AG04450 (cell line): ENCODE results near the gene CES2. TPM values are rescaled to one million over a fixed set of nuclear protein-coding genes. Genes with fewer than 3 reads are reported as not detected.
A peak's percentile ranks its signal among the peaks of the same experiment; 100 is the strongest.

Experiments
- CTCF ChIA-PET: fragments of 300-600, 350-600 bp; formaldehyde crosslinking; extraction: SDS; loops from one replicate; lab custom pipeline; 2022; ENCODE audit warnings: antibody characterized with exemption, inconsistent platforms; lab: Charles Lee
- POLR2A ChIA-PET: fragments of 350-600 bp; formaldehyde crosslinking; extraction: SDS; loops from one replicate; lab custom pipeline; 2021; ENCODE audit warnings: antibody characterized with exemption, inconsistent platforms; lab: Yijun Ruan, JAX
- DNase-seq: peaks from one replicate; pipeline ENCODE4 v3.0.0-alpha.2; 2011; ENCODE audit warnings: low read depth, low spot score
- H3K27ac ChIP-seq: one replicate; pipeline ENCODE4 v1.5.1; 2012; ENCODE audit warnings: low read depth, low read length, control low read depth
- H3K27me3 ChIP-seq: one replicate; pipeline ENCODE4 v1.6.0; 2012; ENCODE audit warnings: low read length; ENCODE audit not compliant: control insufficient read depth, insufficient read depth
- H3K4me3 ChIP-seq: 2 replicates; pipeline ENCODE4 v1.5.1; 2011; ENCODE audit warnings: mild to moderate bottlenecking, low read depth, low read length, control low read depth
- H3K9me3 ChIP-seq: 2 replicates; pipeline ENCODE4 v1.5.1; 2012; ENCODE audit warnings: low read length; ENCODE audit not compliant: control insufficient read depth, insufficient read depth
- polyA minus RNA-seq: library from RNA; depleted of rRNA, polyadenylated mRNA; stranded (reverse); fragments of >200 nt; gene quantifications from 2 replicates; pipeline ENCODE4 v1.2.3, GENCODE V29; 2011; rRNA and poly(A)+ RNA removed
- polyA plus RNA-seq: library from polyadenylated mRNA; depleted of rRNA; stranded (reverse); fragments of >200 nt; gene quantifications from 2 replicates; pipeline ENCODE4 v1.2.3, GENCODE V29; 2011; rRNA removed
- TF ChIP-seq, protein P1 (sequence below): IDR thresholded peaks from 2 replicates; pipeline ENCODE4 v1.5.1; 2011; ENCODE audit warnings: low read depth, low read length, control low read depth, inconsistent platforms

Gene CES2, protein sequence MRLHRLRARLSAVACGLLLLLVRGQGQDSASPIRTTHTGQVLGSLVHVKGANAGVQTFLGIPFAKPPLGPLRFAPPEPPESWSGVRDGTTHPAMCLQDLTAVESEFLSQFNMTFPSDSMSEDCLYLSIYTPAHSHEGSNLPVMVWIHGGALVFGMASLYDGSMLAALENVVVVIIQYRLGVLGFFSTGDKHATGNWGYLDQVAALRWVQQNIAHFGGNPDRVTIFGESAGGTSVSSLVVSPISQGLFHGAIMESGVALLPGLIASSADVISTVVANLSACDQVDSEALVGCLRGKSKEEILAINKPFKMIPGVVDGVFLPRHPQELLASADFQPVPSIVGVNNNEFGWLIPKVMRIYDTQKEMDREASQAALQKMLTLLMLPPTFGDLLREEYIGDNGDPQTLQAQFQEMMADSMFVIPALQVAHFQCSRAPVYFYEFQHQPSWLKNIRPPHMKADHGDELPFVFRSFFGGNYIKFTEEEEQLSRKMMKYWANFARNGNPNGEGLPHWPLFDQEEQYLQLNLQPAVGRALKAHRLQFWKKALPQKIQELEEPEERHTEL
- polyA plus RNA-seq (20.7 and 24.9 TPM in 2 replicates), polyA minus RNA-seq (20.5 and 27.5 TPM in 2 replicates)

DNA sequence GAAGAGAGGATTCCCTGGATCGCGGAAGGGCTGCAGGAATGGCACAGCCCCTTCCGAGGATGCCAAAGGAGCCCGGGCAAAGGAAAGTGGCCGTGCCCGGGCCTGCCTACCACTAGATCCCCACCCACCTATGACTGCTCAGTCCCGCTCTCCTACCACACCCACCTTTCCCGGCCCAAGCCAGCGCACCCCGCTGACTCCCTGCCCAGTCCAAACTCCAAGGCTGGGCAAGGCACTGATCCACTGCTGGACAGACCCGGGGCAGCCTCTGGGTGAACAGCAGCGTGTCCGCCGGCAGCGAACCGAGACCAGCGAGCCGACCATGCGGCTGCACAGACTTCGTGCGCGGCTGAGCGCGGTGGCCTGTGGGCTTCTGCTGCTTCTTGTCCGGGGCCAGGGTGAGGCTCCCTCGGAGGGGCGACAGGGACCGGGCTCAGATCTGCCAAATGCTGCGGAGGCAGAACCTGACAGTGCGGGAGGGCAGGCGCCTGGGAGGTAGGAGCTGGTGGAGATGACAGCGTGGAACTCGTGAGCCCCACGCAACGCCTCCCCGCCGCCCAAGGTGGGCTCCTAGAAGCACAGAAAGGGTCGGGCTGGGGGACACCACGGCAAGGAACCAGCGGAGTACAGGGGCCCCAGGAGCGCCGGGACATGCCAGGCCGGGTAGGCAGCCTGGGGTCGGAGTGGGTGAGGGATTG, at the start of gene CES2:
Gene CES2, plus strand, starts transcription at position 203 of the 698 bp plus-strand sequence. Its CDS starts 120 bp downstream, at position 323.
- POLR2A ChIA-PET, result interaction anchor here (0.6 kb wide), 1 partner anchor 1540 kb away, joined by 3 read pairs; no protein-coding TSS in a partner anchor
- CTCF ChIA-PET, result interaction anchor here (1.4 kb wide), 1 partner anchor 34 kb away, joined by 3 read pairs; no protein-coding TSS in a partner anchor
- H3K27ac ChIP-seq, result peak within 1 kb of the TSS; percentile 70
- no peaks in the 10 kb centered on the region for H3K27me3 ChIP-seq
- no peak for DNase-seq
- peak within 1 kb of the TSS; percentile 96 for H3K4me3 ChIP-seq
- TF ChIP-seq, protein P1, sequence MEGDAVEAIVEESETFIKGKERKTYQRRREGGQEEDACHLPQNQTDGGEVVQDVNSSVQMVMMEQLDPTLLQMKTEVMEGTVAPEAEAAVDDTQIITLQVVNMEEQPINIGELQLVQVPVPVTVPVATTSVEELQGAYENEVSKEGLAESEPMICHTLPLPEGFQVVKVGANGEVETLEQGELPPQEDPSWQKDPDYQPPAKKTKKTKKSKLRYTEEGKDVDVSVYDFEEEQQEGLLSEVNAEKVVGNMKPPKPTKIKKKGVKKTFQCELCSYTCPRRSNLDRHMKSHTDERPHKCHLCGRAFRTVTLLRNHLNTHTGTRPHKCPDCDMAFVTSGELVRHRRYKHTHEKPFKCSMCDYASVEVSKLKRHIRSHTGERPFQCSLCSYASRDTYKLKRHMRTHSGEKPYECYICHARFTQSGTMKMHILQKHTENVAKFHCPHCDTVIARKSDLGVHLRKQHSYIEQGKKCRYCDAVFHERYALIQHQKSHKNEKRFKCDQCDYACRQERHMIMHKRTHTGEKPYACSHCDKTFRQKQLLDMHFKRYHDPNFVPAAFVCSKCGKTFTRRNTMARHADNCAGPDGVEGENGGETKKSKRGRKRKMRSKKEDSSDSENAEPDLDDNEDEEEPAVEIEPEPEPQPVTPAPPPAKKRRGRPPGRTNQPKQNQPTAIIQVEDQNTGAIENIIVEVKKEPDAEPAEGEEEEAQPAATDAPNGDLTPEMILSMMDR, result no peak
- no peaks in the 10 kb centered on the region; the same call in 1 of the 2 replicates for H3K9me3 ChIP-seq

DNA sequence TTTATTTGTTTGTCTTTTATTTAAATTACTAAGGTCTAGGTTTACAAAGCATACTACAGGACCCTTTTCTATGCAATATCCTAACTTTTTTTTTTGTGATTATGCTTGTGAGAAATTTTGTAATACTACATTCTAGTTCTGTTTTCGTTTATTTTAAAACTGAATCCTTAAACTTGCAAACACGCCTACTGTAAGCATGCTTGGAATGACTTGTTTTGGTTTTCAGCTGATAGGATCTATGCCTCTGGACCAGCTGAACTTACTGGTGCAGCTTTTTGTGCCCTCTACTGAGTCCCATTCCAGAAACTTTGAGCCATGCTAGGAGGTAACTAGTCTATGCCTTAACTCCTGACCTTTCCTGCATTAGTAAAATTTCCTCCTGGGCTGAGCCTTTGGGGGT, 49.0 kb upstream of the CES2 start:
- H3K4me3 ChIP-seq, result no peak overlapping the region
- ChIA-PET CTCF (interaction anchor here (1.1 to 2.1 kb wide), 6 partner anchors 9 to 277 kb away, joined by 3 to 17 read pairs (median 6); partner anchors contain the start of gene NAE1), POLR2A (interaction anchor here (0.6 to 1.0 kb wide), 2 partner anchors 19 to 285 kb away, joined by 3 to 4 read pairs; no protein-coding TSS in a partner anchor)
- H3K9me3 ChIP-seq, result no peaks in the 10 kb centered on the region
- no peak overlapping the region for H3K27ac ChIP-seq
- no peak for DNase-seq
- TF ChIP-seq, protein P1, result no peak
- H3K27me3 ChIP-seq, result no peaks in the 10 kb centered on the region

DNA sequence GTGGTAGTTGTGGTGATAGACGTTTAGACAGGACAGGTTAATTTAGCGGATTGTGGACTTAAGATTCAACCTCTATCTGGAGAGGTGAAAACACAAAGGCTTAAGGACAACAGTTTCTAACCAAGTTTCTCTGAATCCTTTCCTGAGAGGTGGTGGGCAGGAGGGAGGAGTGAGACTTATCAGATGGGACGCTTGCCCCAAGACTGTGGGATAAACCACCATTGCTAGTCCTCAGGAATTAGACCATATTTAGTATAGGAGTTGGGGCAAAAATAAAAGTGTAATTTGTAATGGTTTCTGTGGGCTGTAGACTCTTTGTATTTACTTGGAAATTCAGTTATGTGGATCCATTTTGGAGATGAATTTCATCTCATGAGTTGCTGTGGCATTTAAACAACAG, 48.4 kb upstream of the CES2 start:
- Histone ChIP-seq H3K9me3 (no peaks in the 10 kb centered on the region), H3K4me3 (no peak overlapping the region), H3K27me3 (no peaks in the 10 kb centered on the region), H3K27ac (no peak overlapping the region)
- DNase-seq, result no peak
- ChIA-PET CTCF (interaction anchor here (1.3 to 2.1 kb wide), 4 partner anchors 8 to 55 kb away, joined by 3 to 17 read pairs (median 7); no protein-coding TSS in a partner anchor), POLR2A (no interaction called here)
- TF ChIP-seq, protein P1, result no peak

DNA sequence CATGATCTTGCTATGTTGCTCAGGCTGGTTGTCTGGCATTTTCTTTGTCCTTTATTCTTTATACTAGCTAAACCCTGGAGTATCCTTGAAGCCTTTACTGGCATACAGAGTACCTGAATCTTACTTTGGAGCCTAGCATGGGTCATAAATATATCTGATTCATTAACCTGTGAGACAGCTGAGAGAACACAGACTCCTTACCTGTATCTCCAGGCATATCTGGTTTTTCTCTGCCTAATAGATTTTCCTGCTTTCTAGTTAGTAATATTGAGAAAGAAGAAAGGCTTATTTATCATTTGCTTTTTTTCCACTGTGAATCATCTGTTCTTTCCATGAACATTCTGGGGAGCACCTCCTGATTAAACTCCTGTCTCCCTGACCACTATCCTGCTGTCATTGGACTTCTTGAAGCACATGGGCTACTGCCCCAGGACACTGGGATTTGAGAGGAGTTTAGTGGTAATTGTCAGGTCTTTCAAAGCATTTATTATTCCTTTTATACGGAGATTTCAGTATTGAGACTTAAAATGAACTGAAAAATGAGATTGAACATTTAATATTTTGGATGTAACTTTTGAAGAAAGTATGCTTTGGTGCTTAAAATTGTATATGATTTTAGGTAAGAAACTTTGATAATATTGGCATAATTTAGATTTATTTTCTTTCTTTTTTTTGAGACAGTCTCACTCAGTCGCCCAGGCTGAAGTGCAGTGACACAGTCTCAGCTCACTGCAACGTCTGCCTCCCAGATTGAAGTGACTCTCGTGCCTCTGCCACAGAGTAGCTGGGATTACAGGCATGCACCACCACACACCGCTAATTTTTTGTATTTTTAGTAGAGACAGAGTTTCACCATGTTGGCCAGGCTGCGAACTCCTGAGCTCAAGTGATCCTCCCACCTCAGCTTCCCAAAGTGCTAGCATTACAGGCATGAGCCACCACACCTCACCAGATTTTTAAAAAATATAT, 46.4 kb upstream of the CES2 start:
- ChIA-PET POLR2A (no interaction called here), CTCF (interaction anchor here (0.8 to 1.8 kb wide), 2 partner anchors 16 to 227 kb away, joined by 3 to 7 read pairs; no protein-coding TSS in a partner anchor)
- no peaks in the 10 kb centered on the region for H3K27me3 ChIP-seq
- no peak overlapping the region for H3K27ac ChIP-seq
- no peaks in the 10 kb centered on the region for H3K9me3 ChIP-seq
- DNase-seq, result no peak
- no peak overlapping the region for H3K4me3 ChIP-seq
- TF ChIP-seq, protein P1, result no peak
